ENCODE data around the gene CALML6.

GRCh38 chr1:1966071-1966740, 51.1 kb downstream of the CALML6 start:
- TF ChIP-seq EP300 (IDR thresholded peaks at IDR 0.05) (no peak), CTCF (IDR thresholded peaks at IDR 0.05) (no peak), POLR2A (IDR thresholded peaks at IDR 0.05; ENCODE audit: low read length) (no peak), CHD2 (IDR thresholded peaks at IDR 0.05; ENCODE audit: low read length, partially characterized antibody) (no peak), ELK1 (IDR thresholded peaks at IDR 0.05; ENCODE audit: low read depth, low read length) (no peak), RAD21 (conservative IDR thresholded peaks at IDR 0.05 in 1 of 2, IDR thresholded peaks at IDR 0.05 in 1 of 2) (no peak), HDAC2 (IDR thresholded peaks at IDR 0.05) (no peak), SREBF2 (IDR thresholded peaks at IDR 0.05) (no peak), CEBPB (IDR thresholded peaks at IDR 0.05) (no peak), MAX (IDR thresholded peaks at IDR 0.05) (no peak), USF2 (IDR thresholded peaks at IDR 0.05) (no peak)
